Kidney (tissue), 14 donors: ENCODE results near the gene ST6GALNAC5. TPM values are rescaled to one million over a fixed set of nuclear protein-coding genes. Genes with fewer than 3 reads are reported as not detected.

Source experiments
- DNase-seq, 5 donors: peaks; one replicate each; pipeline ENCODE4 v3.0.0-alpha.2; 2013 to 2020
- FAIRE-seq: peaks from 2 replicates; lab custom pipeline; 2012; peaks lifted over from hg19 to GRCh38; lab: Jason Lieb, UNC
- H3K27ac ChIP-seq, 2 donors: one replicate each; pipeline ENCODE4 v1.7.0; 2013; ENCODE audit warnings: low read depth in 2 of 2, low read length in 2 of 2, inconsistent platforms in 1 of 2
- H3K27me3 ChIP-seq: one replicate; pipeline ENCODE4 v1.7.1; 2013; ENCODE audit warnings: low read length, inconsistent platforms; ENCODE audit not compliant: control insufficient read depth, insufficient read depth
- H3K36me3 ChIP-seq, 3 donors: one replicate each; pipeline versions ENCODE4 v1.7.0 to v1.7.1; 2013; ENCODE audit warnings: low read length in 3 of 3, control low read depth in 1 of 3, inconsistent platforms in 1 of 3; ENCODE audit not compliant: insufficient read depth in 3 of 3, control insufficient read depth in 2 of 3
- H3K4me1 ChIP-seq, 3 donors: one replicate each; pipeline versions ENCODE4 v1.7.0 to v1.7.1; 2013; ENCODE audit warnings: low read length in 3 of 3, inconsistent platforms in 1 of 3, low read depth in 1 of 3; ENCODE audit not compliant: control insufficient read depth in 2 of 3, insufficient read depth in 2 of 3
- H3K4me3 ChIP-seq, 3 donors: one replicate each; pipeline versions ENCODE4 v1.7.0 to v1.8.1; 2013; ENCODE audit warnings: low read length in 3 of 3, control low read depth in 1 of 3, inconsistent platforms in 1 of 3
- H3K9ac ChIP-seq, 3 donors: one replicate each; pipeline versions ENCODE4 v1.7.0 to v1.7.1; 2013; ENCODE audit warnings: low read length in 3 of 3, control low read depth in 1 of 3, inconsistent platforms in 1 of 3
- H3K9me3 ChIP-seq, 3 donors: one replicate each; pipeline versions ENCODE4 v1.7.0 to v1.7.1; 2013; ENCODE audit warnings: low read length in 3 of 3, control low read depth in 1 of 3, inconsistent platforms in 1 of 3; ENCODE audit not compliant: control insufficient read depth in 2 of 3, insufficient read depth in 1 of 3
- intact Hi-C: fragments of 100-400 bp; cut with DNase I; formaldehyde crosslinking; loops from one replicate; pipeline ENCODE4 v1.11.1; 2022
- polyA plus RNA-seq: library from polyadenylated mRNA; stranded (reverse); fragments of 350-450 nt; fragmentation: Illumina TruSeq; extraction: RNeasy Lipid Tissue Mini Kit (QIAGEN cat#74804); gene quantifications from one replicate; pipeline ENCODE4 v1.2.3, GENCODE V29; 2014; ENCODE audit warnings: low read depth, low replicate concordance; ENCODE audit not compliant: insufficient read depth
- total RNA-seq: library from RNA; stranded (reverse); fragmentation: NEBNext Ultra II Directional; extraction: Animal tissue kit (Norgen Biotek cat#: 25700); gene quantifications from one replicate; pipeline ENCODE4 v1.2.1, GENCODE V29; 2021
- TF ChIP-seq, protein P1 (sequence below): IDR thresholded peaks from 3 replicates; pipeline ENCODE4 v1.5.1; 2012; ENCODE audit warnings: mild to moderate bottlenecking, moderate library complexity, borderline replicate concordance; ENCODE audit not compliant: insufficient read depth; ENCODE audit errors: extremely low read depth
- donor health status: control.
- donor health status: control.
- donor health status: control.
- donor health status: control.
- donor health status: control.
- donor health status: DM: yes; HTN: yes; CAD: no.
- donor health status: Normal renal cell carcinoma (clear cell type).

The ST6GALNAC5 gene
- total and polyA plus RNA-seq, 2 donors from 2014 or later: 0.34 to 0.50 TPM

DNA sequence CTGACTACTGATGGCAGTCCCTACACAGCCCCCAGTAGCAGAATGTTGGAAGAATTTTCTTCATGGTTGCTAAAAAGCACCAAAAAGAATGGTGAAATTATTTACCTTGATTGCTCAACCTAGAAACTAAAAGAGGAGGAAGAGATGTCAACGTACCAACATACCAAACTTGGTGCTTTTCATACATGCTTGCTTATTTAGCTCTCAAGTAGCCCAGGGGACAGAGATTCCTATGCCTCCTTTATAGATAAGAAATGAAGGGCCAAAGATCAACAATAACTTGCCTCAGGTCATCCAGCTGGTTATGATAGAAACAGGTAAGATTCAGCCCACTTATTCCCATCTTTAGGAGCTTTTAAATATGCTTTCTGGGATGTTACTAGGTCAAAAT is 181.3 kb downstream of the ST6GALNAC5 start:
- TF ChIP-seq, protein P1, sequence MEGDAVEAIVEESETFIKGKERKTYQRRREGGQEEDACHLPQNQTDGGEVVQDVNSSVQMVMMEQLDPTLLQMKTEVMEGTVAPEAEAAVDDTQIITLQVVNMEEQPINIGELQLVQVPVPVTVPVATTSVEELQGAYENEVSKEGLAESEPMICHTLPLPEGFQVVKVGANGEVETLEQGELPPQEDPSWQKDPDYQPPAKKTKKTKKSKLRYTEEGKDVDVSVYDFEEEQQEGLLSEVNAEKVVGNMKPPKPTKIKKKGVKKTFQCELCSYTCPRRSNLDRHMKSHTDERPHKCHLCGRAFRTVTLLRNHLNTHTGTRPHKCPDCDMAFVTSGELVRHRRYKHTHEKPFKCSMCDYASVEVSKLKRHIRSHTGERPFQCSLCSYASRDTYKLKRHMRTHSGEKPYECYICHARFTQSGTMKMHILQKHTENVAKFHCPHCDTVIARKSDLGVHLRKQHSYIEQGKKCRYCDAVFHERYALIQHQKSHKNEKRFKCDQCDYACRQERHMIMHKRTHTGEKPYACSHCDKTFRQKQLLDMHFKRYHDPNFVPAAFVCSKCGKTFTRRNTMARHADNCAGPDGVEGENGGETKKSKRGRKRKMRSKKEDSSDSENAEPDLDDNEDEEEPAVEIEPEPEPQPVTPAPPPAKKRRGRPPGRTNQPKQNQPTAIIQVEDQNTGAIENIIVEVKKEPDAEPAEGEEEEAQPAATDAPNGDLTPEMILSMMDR: no peak
- Histone ChIP-seq H3K27ac (no peak overlapping the region), H3K4me3 (no peak overlapping the region), H3K4me1 (no peaks in the 10 kb centered on the region), H3K36me3 (no peaks in the 10 kb centered on the region), H3K9ac (no peak overlapping the region), H3K27me3 (no peaks in the 10 kb centered on the region), H3K9me3 (no peaks in the 10 kb centered on the region)
- DNase-seq: no peak
- intact Hi-C loops: no loop called here
- no peak for FAIRE-seq

DNA sequence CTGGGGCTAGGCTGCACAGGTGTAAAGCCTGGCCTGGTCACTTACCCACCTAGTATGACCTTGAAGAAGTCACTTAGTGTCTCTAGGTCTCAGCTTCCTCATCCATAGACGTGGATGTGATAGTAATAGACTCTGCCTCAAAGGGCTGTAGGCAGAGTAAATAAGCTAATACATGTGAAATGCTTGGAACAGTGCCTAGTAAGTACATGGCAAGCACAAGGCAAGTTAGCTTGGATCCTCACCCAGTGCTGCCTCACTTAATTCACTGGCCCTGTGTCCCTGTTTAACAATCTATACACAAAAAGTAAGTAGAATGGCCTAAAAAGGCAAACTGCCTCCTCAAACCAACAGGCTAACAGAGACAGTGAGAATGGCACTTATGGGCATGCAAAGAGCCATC is 184.1 kb downstream of the ST6GALNAC5 start:
- Histone ChIP-seq H3K27ac (no peak overlapping the region), H3K4me1 (no peaks in the 10 kb centered on the region), H3K27me3 (no peaks in the 10 kb centered on the region), H3K9ac (no peak overlapping the region), H3K36me3 (no peaks in the 10 kb centered on the region), H3K4me3 (no peak overlapping the region), H3K9me3 (no peaks in the 10 kb centered on the region)
- DNase-seq (no peak), FAIRE-seq (no peak)
- TF ChIP-seq, protein P1: no peak
- intact Hi-C loops: no loop called here

DNA sequence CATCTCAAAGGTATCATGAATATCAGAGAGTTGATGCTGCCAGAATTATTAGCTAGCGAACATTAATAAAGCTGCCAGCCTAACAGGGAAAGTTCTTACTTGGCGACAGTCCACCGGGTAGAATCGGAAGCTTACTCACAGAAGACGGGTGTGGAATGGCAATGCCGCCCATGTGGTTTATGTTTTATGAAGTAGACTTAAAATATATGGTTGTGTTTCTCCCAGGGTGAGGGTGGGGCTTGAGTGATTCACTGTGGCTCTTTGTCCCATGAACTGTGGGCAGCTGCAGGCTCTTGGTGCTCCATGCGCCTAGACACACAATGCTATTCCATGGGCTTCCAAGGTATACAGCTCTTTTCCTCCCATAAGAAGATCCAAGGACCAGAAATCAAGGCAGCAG is 189.2 kb downstream of the ST6GALNAC5 start:
- no peak for FAIRE-seq
- Histone ChIP-seq H3K36me3 (no peaks in the 10 kb centered on the region), H3K27ac (no peak overlapping the region), H3K4me1 (no peaks in the 10 kb centered on the region), H3K4me3 (no peak overlapping the region), H3K27me3 (no peaks in the 10 kb centered on the region), H3K9ac (no peak overlapping the region), H3K9me3 (no peaks in the 10 kb centered on the region)
- intact Hi-C loops: no loop called here
- TF ChIP-seq, protein P1: no peak
- no peak for DNase-seq

DNA sequence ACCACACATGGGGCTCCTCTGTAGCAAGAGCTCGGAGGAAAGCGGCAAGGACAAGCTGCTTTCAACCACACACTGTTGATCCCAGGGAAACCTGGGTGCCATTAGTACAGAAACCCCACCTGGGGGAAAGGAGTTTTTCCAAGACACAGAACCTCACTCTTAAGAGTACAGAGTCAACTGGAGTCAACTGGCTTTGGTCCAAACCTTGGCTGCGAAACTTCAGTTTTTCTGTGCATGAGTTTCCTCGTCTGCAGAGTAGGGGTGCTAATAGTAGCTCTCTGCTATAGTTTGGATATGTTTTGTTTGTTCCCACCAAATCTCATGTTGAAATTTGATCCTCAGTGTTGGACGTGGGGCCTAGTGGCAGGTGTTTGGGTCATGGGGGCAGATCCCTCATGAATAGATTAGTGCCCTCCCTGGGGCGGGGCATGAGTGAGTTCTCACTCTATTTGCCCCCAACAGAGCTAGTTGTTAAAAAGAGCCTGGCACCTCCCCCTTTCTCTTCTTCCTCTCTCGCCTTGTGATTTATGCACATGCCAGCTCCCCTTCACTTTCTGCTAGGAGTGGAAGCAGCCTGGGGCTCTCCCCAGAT is 190.8 kb downstream of the ST6GALNAC5 start:
- intact Hi-C loops: no loop called here

More for the DNA sequence above, 190.8 kb downstream of the ST6GALNAC5 start:
- Histone ChIP-seq H3K9ac (no peak overlapping the region), H3K27ac (no peak overlapping the region), H3K36me3 (no peaks in the 10 kb centered on the region), H3K4me1 (no peaks in the 10 kb centered on the region), H3K4me3 (no peak overlapping the region), H3K9me3 (no peaks in the 10 kb centered on the region), H3K27me3 (no peaks in the 10 kb centered on the region)
- TF ChIP-seq, protein P1: no peak
- DNase-seq: no peak
- FAIRE-seq: no peak
